HG02763 (cell line): ENCODE measurements around the gene NXNL1.
"Not testable (repeated sequence)": the region's sequence is repeated elsewhere in the genome, so short reads cannot be mapped to it uniquely, and the experiment has no call there.

ENCODE experiments used
- ATAC-seq: cut with Tn5 transposase; IDR thresholded peaks from one replicate; pipeline ENCODE4 v1.9.1; 2021; ENCODE audit warnings: mild to moderate bottlenecking, moderate library complexity; ENCODE audit not compliant: unreplicated experiment

NXNL1 gene

GRCh38 chr19:17487284-17488121 lies 26.8 kb upstream of the NXNL1 start:
- ATAC-seq: no peak

GRCh38 chr19:17486545-17487240 lies 26.0 kb upstream of the NXNL1 start:
- ATAC-seq: no peak

- ATAC-seq: no peak
Observed at GRCh38 chr19:17484520-17485185, 23.9 kb upstream of the NXNL1 start.

- ATAC-seq: no peak
Observed at GRCh38 chr19:17483605-17484002, 22.9 kb upstream of the NXNL1 start.

GRCh38 chr19:17482877-17483604 lies 22.3 kb upstream of the NXNL1 start:
- no peak for ATAC-seq

GRCh38 chr19:17481986-17482385 lies 21.3 kb upstream of the NXNL1 start:
- ATAC-seq: no peak

- no peak for ATAC-seq
Observed at GRCh38 chr19:17479325-17479791, 18.6 kb upstream of the NXNL1 start.

- ATAC-seq: no peak
Observed at GRCh38 chr19:17475541-17476115, 14.9 kb upstream of the NXNL1 start.

GRCh38 chr19:17475011-17475540 lies 14.3 kb upstream of the NXNL1 start:
- not testable (repeated sequence) for ATAC-seq

- ATAC-seq: no peak
Observed at GRCh38 chr19:17473041-17473440, 12.3 kb upstream of the NXNL1 start.

- no peak for ATAC-seq
Observed at GRCh38 chr19:17471410-17472125, 10.8 kb upstream of the NXNL1 start.

GRCh38 chr19:17470068-17470841 lies 9.5 kb upstream of the NXNL1 start, which contains the start of gene SLC27A1:
SLC27A1 (plus strand) TSS chr19:17470524; CDS start chr19:17470541, 17 bp downstream.
- peak; percentile 76 for ATAC-seq

GRCh38 chr19:17469481-17470067 lies 8.8 kb upstream of the NXNL1 start:
- peak; percentile 45 for ATAC-seq

GRCh38 chr19:17469092-17469480 lies 8.4 kb upstream of the NXNL1 start:
- no peak for ATAC-seq

GRCh38 chr19:17468302-17469091 lies 7.8 kb upstream of the NXNL1 start:
- no peak for ATAC-seq

GRCh38 chr19:17467471-17468301 lies 7.0 kb upstream of the NXNL1 start:
- ATAC-seq: no peak

- ATAC-seq: no peak
Observed at GRCh38 chr19:17466487-17466850, 5.7 kb upstream of the NXNL1 start.
